Stimulated activated CD4-positive, alpha-beta T cell treated with anti-CD3 and anti-CD28 coated beads, Interleukin-15, amount 100 ng/mL, for 24 hours (primary cell): ENCODE measurements around the gene EFHD2.
"Not testable (repeated sequence)": the region's sequence is repeated elsewhere in the genome, so short reads cannot be mapped to it uniquely, and the experiment has no call there.

Source experiments
- DNase-seq: peaks from one replicate; pipeline ENCODE4 v3.0.0-alpha.2; 2020

EFHD2 gene

DNA sequence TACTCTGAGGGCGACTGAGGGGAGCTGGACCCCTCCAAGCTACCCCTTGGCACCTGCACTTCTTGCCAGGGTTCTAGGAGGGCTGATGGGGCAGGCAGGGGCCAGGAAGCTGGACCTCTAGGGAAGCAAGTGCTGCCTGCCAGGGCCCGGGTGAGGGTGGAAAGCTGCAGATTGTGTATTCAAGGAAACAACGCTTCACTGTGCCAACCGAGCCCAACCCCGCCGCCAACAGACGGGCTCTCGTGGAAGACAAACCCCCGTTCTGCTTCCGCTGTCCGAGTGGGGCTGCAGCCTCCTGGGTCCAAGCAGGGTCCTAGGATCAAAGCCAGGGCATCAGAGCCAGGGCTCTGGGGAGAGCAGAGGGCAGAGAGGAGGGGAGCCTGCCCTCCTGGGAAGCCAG lies 3.2 kb downstream of the EFHD2 start:
- no peak for DNase-seq

DNA sequence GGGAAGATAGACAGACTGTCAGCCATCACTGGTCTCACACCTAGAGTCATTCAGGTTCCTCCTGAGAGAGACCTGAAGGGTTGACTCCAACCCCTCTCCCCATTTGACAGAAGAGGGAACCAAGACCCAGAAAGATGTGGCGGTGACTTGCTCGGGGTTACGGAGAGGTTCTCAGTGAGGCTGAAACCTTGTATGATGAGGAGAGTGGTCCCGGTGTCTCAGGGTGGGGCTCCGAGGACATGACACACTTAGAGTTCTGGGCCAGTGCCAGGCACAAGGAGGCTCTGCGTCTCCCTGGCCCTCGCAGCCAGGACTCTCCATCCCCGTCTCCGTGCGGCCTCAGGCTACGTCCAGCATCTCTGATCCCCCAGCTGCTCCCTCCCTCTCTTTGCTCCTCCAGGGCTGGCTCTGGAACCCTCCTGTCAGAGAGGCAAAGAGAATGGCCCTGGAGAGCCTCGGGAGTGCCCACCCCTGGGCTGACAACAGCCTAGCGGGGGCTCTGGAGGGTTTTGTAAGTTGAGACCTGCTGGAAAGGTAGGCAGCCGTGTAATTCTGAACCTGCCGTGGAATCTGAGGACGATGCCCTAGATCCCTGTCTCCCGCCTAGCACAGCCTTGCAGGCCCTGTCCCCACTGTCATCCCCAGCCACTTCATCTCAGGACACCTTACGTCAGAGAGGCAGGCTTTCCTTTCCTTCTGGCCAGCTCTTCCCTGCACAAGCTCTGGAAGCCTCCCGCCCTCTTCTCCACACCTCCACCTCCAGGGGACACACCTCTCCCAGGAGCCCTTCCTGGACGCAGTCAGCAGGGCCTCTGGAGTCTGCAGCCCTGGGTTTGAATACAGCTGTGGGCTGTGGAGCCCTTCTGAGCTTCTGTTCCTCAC lies 4.1 kb downstream of the EFHD2 start:
- no peak for DNase-seq

DNA sequence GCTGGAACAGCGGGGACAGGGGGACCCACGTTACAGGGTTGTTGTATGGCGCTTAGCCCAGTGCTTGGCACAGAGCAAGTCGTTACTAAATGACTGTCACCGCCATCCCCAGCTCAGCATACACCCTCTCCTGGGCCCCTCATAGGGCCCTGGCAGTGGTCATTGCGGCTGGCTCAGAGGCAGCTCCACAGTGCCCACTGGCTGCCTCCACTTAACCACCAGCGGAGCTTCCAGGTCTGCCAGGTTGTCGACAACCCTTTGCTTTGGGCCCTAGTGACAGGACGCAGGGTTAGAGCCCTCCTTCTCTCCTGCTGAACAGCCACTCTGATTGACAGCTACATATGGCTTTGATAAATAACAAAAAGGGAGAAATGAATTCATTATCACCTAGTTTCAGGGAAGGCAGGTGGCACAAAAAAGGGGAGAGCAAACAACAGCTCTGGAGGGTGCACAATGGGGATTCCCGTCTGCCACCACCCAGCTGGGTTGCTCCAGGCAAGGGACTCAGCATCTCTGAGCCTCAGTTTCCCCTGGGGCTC lies 4.8 kb downstream of the EFHD2 start:
- DNase-seq: no peak

DNA sequence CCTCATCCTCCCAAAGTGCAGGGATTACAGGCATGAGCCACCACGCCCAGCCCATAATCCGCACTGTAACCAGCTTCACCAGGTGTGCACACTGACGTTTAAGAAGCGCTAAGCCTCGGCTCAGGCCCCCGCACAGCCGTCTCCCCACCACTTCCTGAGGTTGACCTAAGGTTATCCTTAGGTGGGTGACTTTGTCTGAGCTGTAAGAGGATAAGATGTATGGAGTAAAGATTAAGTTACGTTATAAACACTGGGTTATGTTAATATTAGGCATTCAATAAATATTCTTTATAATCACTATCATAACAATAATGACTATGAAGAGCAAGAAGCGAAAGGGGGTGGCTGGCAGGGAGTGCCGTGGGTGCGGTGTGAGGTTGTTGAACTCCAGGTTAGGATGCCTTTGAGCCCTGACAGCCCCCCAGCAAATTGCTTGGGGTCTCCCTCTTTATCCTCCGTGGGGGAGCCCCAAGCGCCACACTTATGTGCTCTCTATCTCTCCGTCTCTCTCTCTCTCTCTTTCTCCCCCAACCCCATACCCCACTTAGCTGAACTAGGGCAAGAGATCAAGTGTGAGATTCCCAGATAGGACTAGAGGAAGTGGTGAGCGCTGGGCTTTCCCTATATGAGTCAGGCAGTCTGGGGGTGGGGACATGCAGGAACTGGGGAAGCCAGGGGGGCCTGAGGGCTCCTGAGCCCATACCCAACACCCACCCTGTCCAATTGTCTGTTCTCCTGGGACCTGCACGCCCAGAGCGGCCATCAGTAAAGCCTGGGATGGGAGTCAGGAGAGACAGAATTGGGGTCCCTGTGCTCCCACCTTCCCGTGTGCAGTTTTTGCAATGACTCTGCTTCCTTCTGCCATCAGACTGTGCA lies 7.6 kb downstream of the EFHD2 start:
- DNase-seq: peak; percentile 67

DNA sequence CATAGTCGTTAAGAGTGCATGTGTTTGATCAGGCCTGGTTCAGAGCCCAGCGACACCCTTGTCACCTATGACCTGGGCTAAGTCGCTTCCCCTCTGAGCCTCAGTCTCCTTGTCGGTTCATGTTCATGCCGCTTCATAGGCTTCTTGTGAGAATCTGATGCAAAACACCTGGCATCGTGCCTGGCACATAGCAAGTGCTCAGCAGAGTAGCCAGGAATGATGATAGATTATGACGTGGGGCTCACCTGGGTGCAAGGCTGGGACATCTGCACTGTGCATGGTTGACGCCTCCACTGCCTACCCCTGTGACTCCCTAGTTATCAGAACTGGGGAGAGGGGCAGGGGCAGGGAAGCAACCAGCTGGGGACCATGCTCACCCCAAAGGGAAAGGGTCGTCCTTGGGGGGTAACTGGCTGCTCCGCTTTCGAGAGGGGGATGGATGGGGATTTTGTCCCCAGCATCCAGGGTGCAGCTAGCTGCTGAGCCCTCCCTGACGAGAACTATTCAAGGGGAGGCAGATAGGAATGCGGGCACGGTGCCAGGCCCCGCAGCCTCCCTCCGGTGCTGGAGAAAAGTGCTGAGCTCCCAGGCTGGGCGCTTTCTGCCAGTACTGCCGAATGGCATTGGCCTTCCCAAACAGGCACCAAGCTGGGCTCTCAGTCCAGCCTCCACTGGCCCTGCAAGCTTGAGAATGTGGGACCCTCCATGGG lies 9.3 kb downstream of the EFHD2 start:
- DNase-seq: no peak

DNA sequence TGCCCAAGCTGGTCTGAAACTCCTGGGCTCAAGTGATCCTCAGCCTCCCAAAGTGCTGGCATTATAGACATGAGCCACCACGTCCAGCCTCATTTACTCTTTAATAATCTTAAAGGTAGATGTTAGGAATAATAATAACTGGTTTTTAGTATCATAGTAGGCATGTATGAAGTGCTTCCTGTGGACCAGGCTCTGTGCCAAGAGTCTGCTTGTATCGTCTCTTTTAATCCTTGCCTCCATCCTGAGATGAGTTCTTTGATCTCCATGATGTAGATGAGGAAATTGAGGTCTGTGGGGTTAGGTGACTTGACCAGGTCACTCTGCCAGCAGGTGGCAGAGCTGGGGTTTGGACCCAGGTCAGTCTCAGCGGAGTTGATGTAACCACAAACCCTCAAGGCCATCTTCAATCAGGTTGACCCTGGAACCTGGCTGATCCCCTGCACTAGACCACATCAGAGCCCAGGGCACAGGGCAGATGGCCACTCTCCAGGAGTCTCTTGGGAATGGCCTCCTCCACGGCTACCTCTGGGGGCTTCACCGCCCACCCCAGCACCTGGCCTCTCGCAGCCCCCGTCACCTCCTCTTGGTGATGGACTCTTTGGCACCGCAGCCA lies 11.3 kb downstream of the EFHD2 start:
- no peak for DNase-seq

DNA sequence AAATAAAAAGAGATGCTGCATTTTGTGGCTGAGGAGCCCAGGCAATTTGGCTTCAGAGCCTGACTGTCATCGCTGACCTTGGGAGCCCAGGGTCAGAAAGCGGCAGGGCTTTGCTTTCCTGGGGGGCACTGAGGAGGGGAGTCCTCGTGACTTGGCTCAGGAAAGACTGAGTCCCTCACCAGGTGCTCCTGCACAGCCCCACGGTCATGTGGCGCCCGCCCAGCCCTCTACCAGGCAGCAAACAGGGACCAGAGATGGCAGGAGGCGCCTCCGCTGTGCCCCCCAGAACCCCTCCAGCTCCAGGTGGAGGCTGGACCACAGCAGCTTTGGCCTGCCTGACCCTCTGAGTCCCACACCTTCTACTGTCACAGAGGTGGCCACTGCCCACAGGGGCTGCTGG lies 13.2 kb downstream of the EFHD2 start:
- DNase-seq: no peak

DNA sequence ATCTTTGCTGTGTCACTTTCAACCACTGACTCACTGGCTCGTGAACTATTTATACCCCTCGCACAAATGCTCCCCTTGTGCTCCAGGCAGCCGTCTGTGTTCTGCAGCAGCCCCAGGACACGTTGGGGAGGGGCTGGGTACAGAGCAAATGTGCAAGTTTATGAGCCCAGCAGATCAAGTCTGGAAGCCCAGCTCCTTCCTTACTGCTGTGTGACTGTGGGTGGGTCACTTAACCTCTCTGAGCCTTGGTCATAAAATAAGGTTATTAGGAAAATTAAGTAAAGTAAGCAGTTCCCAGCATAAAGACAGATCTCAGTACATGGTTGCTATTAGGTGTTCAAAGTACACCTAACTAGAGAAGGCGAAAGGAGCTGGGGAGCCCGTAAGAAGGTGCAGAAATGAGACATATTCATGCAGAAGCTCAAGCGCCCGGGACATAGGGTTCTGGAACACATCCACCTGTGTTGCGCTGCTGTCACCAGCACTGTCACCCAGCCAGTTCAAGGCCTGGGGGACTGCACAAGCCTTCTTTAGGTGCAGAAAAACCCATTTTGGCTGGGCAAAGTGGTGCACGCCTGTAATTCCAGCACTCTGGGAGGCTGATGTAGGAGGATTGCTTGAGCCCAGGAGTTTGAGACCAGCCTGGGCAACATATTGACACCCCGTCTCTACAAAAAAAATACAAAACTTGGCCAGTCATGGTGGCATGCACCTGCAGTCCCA lies 13.8 kb downstream of the EFHD2 start:
- DNase-seq: no peak

DNA sequence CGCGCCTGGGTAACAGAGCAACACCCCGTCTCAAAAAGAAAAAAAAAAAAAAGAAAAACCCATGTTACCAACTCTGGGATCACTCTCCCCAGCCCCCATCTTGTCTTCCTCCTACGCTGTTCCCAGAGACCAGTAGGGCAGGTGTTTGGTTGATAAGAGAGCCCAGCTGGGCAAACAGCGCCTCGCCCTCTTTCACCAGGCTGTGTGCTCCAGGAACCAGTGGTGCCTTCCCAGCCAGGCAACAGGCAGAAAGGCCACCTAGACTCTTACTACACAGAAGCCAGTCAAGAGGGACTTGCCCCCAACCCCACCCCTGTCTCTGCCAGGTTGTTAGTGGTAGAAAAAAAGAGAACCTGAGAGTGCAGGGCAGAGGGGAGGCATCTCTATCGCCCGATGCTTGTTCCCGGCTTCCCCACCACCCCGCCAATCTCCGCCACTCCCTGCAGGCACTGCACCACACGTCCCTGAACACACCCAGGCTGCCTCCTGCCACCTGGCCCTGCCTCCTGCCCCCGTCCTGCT lies 14.5 kb downstream of the EFHD2 start:
- no peak for DNase-seq

DNA sequence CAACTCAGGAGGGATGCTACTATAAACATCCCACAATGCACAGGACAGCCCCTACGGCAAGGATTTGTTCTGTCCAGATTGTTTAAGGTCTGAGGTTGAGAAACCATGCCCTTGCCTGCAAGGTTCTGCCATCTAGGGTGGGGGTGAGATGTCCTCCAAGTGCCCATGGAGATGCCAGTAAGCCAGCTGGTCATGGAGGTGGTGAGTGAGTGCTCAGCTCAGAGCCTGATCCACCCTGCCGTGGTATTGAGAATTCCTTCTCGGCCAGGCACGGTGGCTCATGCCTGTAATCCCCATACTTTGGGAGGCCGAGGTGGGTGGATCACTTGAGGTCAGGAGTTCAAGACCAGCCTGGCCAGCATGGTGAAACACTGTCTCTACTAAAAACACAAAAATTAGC lies 15.3 kb downstream of the EFHD2 start:
- DNase-seq: no peak

DNA sequence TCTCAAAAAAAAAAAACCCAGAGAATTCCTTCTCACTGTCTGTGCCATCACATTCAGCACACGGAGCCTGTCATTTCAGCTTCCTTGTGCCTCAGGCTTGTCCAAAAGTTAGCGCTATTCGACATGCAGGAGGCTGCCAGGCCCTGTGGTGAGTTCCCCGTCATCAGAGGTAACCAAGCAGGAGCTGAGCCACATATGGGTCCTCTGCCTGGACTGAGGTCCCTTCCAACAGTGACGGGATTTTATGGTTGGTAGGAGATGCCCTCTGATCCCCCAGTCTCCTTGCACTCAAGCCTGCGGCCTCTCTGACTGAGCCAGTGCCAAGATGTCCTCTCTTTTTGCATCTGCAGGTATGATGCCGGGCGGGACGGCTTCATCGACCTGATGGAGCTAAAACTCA lies 15.8 kb downstream of the EFHD2 start:
- DNase-seq: no peak

DNA sequence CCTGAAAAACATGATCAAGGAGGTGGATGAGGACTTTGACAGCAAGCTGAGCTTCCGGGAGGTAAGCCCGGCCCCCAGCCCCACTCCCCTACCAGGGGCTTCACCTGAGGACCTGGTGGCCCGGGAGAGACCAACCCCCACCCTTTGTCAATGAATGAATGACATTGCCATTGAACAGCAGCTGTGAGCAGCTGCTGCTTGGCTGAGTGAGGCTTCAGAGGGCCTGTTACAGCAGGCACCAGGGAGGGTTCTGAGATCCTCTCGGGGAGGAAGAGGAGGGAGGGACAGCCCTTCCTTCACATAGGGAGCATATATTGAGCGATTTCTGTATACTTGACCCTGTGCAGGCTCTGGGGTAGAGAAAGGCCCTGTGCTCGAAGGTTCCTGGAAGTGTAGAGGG lies 16.3 kb downstream of the EFHD2 start:
- no peak for DNase-seq

DNA sequence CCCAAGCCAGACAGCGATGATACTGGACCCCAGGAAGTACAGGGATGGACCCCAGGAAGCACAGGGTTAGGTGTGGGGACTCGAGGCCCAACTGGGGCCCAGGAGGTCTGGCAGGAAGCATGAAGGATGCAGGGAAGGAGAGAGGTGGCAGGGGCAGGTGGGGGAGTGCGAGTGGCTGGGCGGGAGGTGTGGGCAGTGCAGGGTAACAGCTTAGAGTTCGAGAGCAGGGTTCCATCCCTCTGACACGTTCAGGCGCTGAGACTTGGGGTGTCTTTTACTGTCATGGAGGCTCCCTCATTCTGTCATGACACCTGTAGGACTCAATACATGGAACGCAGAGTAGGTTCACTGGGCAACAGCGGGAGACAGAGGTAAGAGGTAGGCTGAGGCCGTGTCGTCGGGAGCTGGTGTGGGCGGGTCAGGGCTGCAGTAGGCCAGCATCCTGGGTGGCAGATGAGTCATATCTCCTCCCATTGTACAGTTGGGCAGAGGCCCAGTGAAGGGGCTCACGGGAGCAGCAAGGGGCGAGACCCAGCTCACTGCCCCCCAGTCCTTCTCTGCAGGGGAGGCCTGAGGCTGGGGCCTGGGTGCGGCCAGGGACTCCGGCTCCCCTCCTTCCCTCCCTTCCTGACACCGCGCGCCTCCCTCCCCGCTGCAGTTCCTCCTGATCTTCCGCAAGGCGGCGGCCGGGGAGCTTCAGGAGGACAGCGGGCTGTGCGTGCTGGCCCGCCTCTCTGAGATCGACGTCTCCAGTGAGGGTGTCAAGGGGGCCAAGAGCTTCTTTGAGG lies 17.0 kb downstream of the EFHD2 start:
- no peak for DNase-seq

DNA sequence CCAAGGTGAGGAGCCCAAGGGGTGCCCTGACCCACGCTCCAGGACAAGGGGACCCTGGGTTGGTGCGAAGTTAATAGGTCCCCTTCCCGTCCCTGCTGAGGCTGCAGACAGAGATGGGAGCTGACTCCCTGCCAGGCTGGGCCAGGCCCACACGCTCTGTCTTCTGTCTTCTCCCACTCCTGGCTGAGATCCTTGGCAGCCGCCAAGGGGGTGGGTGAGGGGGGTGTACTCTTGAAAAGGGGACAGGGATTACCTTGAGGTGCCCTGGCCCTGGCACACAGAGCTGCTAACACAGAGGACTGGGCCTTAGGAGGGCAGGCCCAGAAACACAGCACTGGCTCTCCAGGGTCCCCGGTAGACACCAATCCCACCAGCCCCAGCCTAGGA lies 17.6 kb downstream of the EFHD2 start:
- no peak for DNase-seq

DNA sequence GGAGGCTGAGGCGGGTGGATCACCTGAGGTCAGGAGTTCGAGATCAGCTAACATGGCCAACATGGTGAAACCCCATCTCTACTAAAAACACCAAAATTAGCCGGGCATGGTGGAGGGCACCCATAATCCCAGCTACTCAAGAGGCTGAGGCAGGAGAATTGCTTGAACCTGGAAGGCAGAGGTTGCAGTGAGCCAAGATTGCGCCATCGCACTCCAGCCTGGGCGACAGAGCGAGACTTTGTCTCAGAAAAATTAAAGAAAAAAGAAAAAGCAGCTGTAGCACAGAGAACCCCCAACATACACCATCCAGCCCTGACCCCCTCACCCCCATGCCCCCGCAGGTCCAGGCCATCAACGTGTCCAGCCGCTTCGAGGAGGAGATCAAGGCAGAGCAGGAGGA lies 18.6 kb downstream of the EFHD2 start:
- not testable (repeated sequence) for DNase-seq

DNA sequence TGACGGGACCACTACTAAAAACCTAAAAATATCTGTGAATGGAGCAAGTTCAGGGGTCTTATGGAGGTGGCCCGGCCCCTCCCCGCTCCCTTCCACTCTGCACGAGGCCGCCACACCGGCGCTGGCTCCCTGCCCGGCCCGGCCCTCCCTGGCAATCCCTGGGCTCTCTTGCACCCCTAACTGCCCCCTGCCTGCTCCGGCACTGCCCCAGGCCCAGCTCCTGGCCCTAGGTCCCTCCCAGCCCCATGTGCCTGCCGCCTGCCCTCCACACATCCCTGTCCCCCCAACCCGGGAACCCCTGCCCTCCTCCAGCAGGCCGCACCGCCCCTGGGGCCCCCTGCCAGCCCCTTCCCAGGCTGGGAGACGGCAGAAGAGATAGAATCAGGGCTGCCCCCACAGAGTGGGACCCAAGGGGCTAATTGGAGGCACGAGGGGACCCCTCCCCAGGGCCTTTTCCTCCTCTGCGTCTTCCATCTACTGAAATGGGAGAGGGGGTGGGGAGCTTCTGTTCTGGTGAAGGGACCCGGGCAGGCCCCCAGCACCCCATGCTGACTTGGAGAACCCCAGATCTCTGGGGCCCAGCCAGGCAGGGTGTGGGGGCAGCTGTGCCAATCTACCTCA lies 19.2 kb downstream of the EFHD2 start:
- no peak for DNase-seq

DNA sequence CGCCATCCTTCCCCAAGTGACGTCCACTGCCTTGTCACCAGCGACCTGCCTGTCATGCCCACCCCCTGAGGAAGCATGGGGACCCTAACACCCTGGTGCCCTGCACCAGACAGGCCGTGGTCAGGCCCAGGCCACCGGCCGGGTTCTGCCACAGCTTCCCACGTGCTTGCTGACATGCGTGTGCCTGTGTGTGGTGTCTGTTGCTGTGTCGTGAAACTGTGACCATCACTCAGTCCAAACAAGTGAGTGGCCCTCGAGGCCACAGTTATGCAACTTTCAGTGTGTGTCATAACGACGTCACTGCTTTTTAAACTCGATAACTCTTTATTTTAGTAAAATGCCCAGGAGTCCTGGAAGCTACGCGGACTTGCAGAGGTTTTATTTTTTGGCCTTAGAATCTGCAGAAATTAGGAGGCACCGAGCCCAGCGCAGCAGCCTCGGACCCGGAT lies 20.0 kb downstream of the EFHD2 start:
- DNase-seq: no peak

DNA sequence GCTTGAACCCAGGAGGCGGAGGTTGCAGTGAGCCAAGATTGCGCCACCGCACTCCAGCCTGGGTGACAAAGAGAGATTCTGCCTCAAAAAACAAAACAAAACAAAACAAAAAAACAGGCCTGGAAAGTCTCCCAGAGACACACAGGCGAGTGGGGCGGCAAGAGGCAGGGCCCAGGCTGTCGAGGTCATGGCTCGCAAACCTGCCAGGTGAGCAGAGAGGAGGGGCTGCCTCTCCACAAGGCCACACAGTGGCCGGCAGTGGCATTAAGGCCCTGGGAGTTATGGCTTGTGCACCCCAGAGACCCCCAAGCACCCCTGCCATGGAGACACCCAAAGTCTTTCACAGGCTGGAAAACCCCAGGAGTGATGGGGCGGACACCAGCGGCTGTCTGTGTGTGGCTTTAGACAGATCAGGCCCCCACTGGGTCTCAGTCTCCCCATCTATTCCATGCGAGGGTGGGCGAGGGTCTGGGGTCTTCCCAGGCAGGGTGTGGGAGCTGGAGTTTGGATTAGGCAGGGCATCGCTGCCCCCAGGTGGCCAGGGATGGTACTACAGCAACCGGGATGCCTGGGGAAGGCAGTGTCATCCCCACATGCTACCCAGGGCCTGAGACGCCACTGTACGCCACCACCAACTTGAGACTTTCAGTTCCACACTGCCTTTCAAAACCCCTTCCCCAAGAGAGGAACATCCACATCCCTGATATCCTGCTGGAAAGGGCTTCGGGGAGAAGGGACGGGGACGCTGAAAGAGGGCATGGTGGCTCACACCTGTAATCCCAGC lies 21.3 kb downstream of the EFHD2 start:
- DNase-seq: peak; percentile 80

DNA sequence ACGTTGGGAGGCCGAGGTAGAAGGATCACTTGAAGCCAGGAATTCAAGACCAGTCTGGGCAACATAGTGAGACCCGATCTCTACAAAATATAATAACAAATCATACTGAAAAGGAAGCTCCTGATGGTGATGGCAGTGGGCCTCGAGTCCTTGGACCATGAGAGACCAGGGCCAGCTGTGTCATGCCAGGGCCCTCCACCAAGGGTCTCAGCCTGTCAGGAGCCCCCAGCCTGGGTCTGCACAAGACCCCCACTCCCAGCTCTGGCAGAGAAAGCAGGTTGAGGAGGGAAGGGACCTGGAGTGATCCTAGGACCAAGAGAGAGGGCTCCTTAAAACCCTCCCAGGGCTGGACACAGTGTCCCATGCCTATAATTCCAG lies 21.9 kb downstream of the EFHD2 start:
- DNase-seq: no peak

DNA sequence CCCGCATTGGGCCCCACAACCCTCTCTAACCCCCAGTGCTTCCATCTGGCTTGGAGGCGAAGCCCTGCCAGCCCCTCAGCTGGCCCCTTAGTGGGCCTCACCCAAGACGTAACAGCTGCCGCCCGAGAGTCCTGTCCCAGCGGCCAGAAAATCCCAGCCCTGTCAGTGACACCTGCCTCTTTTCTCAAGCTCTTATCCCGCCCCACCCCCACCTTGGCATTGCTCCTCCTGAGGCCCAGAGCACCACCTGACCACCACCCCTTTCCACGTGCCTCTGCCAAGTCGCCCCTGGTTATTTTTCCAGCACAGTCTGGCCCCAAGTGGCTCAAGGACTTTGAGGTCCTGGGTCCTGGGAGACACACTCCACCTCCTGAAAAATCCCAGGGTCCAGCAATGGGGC lies 22.6 kb downstream of the EFHD2 start:
- no peak for DNase-seq
